MM.1S (cell line): Measurements from ENCODE around the gene COMT.

Experiments used
- EZH2 ChIP-seq: fragments of 300-600 bp; sonication (generic); optimal IDR thresholded peaks from 2 replicates; pipeline ENCODE3; 2017; ENCODE audit warnings: low read depth, mild to moderate bottlenecking, antibody characterized with exemption, low read length, mixed read lengths
- TF ChIP-seq, protein P1 (sequence below): fragments of 300-600 bp; sonication (generic); IDR thresholded peaks from 2 replicates; pipeline ENCODE4 v1.5.1; 2016; ENCODE audit warnings: antibody characterized with exemption, low read length, mixed read lengths

DNA sequence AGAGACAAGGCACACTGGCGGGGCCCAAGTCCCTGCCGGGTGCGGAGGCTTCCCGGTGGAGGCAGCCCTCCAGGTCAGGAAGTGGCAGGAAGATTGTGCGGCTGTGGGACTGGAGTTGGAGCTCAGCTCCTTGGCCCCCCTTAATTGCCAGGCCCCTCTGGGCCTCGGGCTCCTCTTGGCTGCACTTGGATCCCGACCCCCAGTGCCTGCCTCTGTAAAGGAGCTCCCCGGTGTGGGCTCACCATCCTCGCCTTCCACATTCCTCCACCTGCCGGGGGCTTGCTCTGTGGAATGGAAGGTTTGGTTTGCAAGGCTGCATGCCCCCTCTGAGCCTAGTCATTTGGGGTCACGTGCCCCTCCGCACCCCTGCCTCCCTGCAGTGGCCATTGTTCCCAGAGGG is 38.1 kb upstream of the COMT start:
- TF ChIP-seq, protein P1, sequence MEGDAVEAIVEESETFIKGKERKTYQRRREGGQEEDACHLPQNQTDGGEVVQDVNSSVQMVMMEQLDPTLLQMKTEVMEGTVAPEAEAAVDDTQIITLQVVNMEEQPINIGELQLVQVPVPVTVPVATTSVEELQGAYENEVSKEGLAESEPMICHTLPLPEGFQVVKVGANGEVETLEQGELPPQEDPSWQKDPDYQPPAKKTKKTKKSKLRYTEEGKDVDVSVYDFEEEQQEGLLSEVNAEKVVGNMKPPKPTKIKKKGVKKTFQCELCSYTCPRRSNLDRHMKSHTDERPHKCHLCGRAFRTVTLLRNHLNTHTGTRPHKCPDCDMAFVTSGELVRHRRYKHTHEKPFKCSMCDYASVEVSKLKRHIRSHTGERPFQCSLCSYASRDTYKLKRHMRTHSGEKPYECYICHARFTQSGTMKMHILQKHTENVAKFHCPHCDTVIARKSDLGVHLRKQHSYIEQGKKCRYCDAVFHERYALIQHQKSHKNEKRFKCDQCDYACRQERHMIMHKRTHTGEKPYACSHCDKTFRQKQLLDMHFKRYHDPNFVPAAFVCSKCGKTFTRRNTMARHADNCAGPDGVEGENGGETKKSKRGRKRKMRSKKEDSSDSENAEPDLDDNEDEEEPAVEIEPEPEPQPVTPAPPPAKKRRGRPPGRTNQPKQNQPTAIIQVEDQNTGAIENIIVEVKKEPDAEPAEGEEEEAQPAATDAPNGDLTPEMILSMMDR = no peak
- no peak for TF ChIP-seq EZH2
